Fibroblast of lung (primary cell): ENCODE results near the gene AKIP1. TPM values are rescaled to one million over a fixed set of nuclear protein-coding genes. Genes with fewer than 3 reads are reported as not detected.

ENCODE experiments used
- DNase-seq, 2 donors: peaks; one replicate each; pipeline versions ENCODE4 v3.0.0 to v3.0.0-alpha.2; 2010; ENCODE audit warnings: low read depth in 2 of 2
- H2AFZ ChIP-seq: 2 replicates; pipeline ENCODE4 v1.5.1; 2012; ENCODE audit warnings: low read length, control low read depth, inconsistent platforms
- H3K27ac ChIP-seq: 2 replicates; pipeline ENCODE4 v1.5.1; 2011; ENCODE audit warnings: low read length, control low read depth; ENCODE audit not compliant: insufficient read depth
- H3K27me3 ChIP-seq: 2 replicates; pipeline ENCODE4 v1.5.1; 2011; ENCODE audit warnings: mild to moderate bottlenecking, low read length; ENCODE audit not compliant: control insufficient read depth, insufficient read depth
- H3K36me3 ChIP-seq: 2 replicates; pipeline ENCODE4 v1.5.1; 2011; ENCODE audit warnings: low read length; ENCODE audit not compliant: control insufficient read depth, insufficient read depth
- H3K4me1 ChIP-seq: 2 replicates; pipeline ENCODE4 v1.5.1; 2011; ENCODE audit warnings: low read length; ENCODE audit not compliant: control insufficient read depth, insufficient read depth; ENCODE audit errors: extremely low read depth
- H3K4me2 ChIP-seq: 2 replicates; pipeline ENCODE4 v1.5.1; 2011; ENCODE audit warnings: low read length, control low read depth; ENCODE audit not compliant: insufficient read depth; ENCODE audit errors: extremely low read depth
- H3K4me3 ChIP-seq, 4 experiments: fragments of 200-600 bp in 1 of 4; sonication (generic) in 1 of 4; replicated peaks in 1 of 4; 2 replicates each; pipeline ENCODE4 v1.5.1; 2011 to 2016; ENCODE audit warnings: low read length in 4 of 4, low read depth in 3 of 4, mild to moderate bottlenecking in 3 of 4, control low read depth in 2 of 4, inconsistent platforms in 1 of 4, mixed read lengths in 1 of 4; ENCODE audit not compliant: insufficient read depth in 1 of 4; ENCODE audit errors: control extremely low read depth in 1 of 4
- H3K79me2 ChIP-seq: 2 replicates; pipeline ENCODE4 v1.5.1; 2012; ENCODE audit warnings: mild to moderate bottlenecking, low read length, inconsistent platforms; ENCODE audit not compliant: control insufficient read depth, insufficient read depth
- H3K9ac ChIP-seq: 2 replicates; pipeline ENCODE4 v1.5.1; 2011; ENCODE audit warnings: mild to moderate bottlenecking, low read length, control low read depth; ENCODE audit not compliant: insufficient read depth
- H3K9me3 ChIP-seq: 2 replicates; pipeline ENCODE4 v1.5.1; 2012; ENCODE audit warnings: low read depth, low read length; ENCODE audit not compliant: control insufficient read depth, insufficient read depth
- H4K20me1 ChIP-seq: 2 replicates; pipeline ENCODE4 v1.5.1; 2011; ENCODE audit warnings: low read length; ENCODE audit not compliant: control insufficient read depth, insufficient read depth; ENCODE audit errors: extremely low read depth
- EZH2 ChIP-seq: IDR thresholded peaks from 2 replicates; pipeline ENCODE4 v1.5.1; 2012; ENCODE audit warnings: low read length, control low read depth, mild to moderate bottlenecking; ENCODE audit errors: missing control alignments
- polyA plus RNA-seq, 2 donors: library from polyadenylated mRNA; depleted of rRNA in 1 of 2; stranded (reverse) in 1 of 2; unstranded in 1 of 2; fragments of >200 nt; gene quantifications; 2 replicates each; pipeline ENCODE4 v1.2.1, GENCODE V29; 2011 to 2012; ENCODE audit warnings: missing spikeins in 1 of 2
- total RNA-seq: library from RNA; depleted of rRNA; stranded (reverse); fragments of >200 nt; gene quantifications from 2 replicates; pipeline ENCODE4 v1.2.1, GENCODE V29; 2014
- TF ChIP-seq, protein P1 (sequence below), 2 donors: IDR thresholded peaks in 1 of 2; conservative IDR thresholded peaks in 1 of 2; 1 replicate in 1 of 2; 2 replicates in 1 of 2; pipeline ENCODE4 v1.5.1; 2011 to 2012; ENCODE audit warnings: low read length in 2 of 2, control low read depth in 1 of 2, inconsistent platforms in 1 of 2, low read depth in 1 of 2, mild to moderate bottlenecking in 1 of 2

The AKIP1 gene
- total and polyA plus RNA-seq, 2 donors (not counting 1 experiment from before 2014, with no cell fraction given), result 50.8 to 63.7 TPM

- Histone ChIP-seq H3K4me2 (peak overlapping the region; percentile 61), H3K27ac (no peak overlapping the region), H3K4me1 (peaks cover 13% of the 10 kb centered on the region), H3K36me3 (no peaks in the 10 kb centered on the region), H3K9ac (no peak overlapping the region), H3K9me3 (no peaks in the 10 kb centered on the region), H3K4me3 (peak overlapping the region in 1 of 4 experiments; percentile 40), H2AFZ (no peak overlapping the region), H3K79me2 (peaks cover 18% of the 10 kb centered on the region), H4K20me1 (no peaks in the 10 kb centered on the region), H3K27me3 (no peaks in the 10 kb centered on the region)
- TF ChIP-seq EZH2, result no peak
- TF ChIP-seq, protein P1, sequence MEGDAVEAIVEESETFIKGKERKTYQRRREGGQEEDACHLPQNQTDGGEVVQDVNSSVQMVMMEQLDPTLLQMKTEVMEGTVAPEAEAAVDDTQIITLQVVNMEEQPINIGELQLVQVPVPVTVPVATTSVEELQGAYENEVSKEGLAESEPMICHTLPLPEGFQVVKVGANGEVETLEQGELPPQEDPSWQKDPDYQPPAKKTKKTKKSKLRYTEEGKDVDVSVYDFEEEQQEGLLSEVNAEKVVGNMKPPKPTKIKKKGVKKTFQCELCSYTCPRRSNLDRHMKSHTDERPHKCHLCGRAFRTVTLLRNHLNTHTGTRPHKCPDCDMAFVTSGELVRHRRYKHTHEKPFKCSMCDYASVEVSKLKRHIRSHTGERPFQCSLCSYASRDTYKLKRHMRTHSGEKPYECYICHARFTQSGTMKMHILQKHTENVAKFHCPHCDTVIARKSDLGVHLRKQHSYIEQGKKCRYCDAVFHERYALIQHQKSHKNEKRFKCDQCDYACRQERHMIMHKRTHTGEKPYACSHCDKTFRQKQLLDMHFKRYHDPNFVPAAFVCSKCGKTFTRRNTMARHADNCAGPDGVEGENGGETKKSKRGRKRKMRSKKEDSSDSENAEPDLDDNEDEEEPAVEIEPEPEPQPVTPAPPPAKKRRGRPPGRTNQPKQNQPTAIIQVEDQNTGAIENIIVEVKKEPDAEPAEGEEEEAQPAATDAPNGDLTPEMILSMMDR (conservative IDR thresholded peaks at IDR 0.05 in 1 of 2, IDR thresholded peaks at IDR 0.05 in 1 of 2; ENCODE audit: low read depth in 1 of 2, low read length in 2 of 2), result no peak
- no peak for DNase-seq
Measured at GRCh38 chr11:8914661-8915018, 3.7 kb downstream of the AKIP1 start.

- no peak overlapping the region for H3K9ac ChIP-seq
- DNase-seq, result peak; percentile 80 to 96
- no peaks in the 10 kb centered on the region for H4K20me1 ChIP-seq
- H3K9me3 ChIP-seq, result no peaks in the 10 kb centered on the region
- H3K4me2 ChIP-seq, result peak overlapping the region; percentile 33
- H3K27ac ChIP-seq, result peak overlapping the region; percentile 66
- H2AFZ ChIP-seq, result no peak overlapping the region
- peaks cover 11% of the 10 kb centered on the region for H3K79me2 ChIP-seq
- no peaks in the 10 kb centered on the region for H3K27me3 ChIP-seq
- TF ChIP-seq, protein P1 (conservative IDR thresholded peaks at IDR 0.05 in 1 of 2, IDR thresholded peaks at IDR 0.05 in 1 of 2; ENCODE audit: low read depth in 1 of 2, low read length in 2 of 2), result no peak
- no peak for TF ChIP-seq EZH2
- peak overlapping the region in 1 of 4 experiments; percentile 25 for H3K4me3 ChIP-seq
- no peaks in the 10 kb centered on the region for H3K36me3 ChIP-seq
- H3K4me1 ChIP-seq, result peaks cover 11% of the 10 kb centered on the region
Measured at GRCh38 chr11:8917157-8917825, 6.3 kb downstream of the AKIP1 start.

DNA sequence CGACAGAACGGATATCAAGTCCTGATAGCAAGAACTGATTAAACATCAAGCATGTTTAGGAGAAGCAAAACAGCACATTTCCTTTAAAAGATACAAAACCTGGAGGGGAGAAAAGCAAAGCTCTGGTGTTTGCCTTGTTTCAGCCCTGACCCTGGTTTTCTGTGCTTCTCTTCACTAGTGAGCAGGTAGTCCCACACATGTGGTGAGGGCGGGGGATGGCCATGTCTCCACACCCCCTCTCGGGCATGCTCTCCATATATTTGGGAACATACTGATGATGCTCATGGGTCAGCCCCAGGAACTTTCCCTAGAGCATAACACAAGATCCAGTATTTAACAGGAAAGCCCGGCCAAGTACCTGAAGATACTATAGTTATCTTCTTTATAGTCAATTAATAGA is 11.7 kb downstream of the AKIP1 start:
- Histone ChIP-seq H3K4me1 (peaks cover 2% of the 10 kb centered on the region), H3K27ac (no peak overlapping the region), H3K9me3 (no peaks in the 10 kb centered on the region), H2AFZ (no peak overlapping the region), H3K79me2 (no peaks in the 10 kb centered on the region), H3K36me3 (peaks cover 3% of the 10 kb centered on the region), H3K4me2 (no peak overlapping the region), H3K9ac (no peak overlapping the region), H3K27me3 (no peaks in the 10 kb centered on the region), H3K4me3 (no peak overlapping the region), H4K20me1 (no peaks in the 10 kb centered on the region)
- TF ChIP-seq, protein P1 (conservative IDR thresholded peaks at IDR 0.05 in 1 of 2, IDR thresholded peaks at IDR 0.05 in 1 of 2; ENCODE audit: low read depth in 1 of 2, low read length in 2 of 2), result no peak
- no peak for TF ChIP-seq EZH2
- DNase-seq, result no peak
